ENCODE measurements around the gene BMP6. TPM values are rescaled to one million over a fixed set of nuclear protein-coding genes. Genes with fewer than 3 reads are reported as not detected.

Gene BMP6
- total RNA-seq, 2 donors from 2014 or later, result 1.0 to 2.1 TPM

DNA sequence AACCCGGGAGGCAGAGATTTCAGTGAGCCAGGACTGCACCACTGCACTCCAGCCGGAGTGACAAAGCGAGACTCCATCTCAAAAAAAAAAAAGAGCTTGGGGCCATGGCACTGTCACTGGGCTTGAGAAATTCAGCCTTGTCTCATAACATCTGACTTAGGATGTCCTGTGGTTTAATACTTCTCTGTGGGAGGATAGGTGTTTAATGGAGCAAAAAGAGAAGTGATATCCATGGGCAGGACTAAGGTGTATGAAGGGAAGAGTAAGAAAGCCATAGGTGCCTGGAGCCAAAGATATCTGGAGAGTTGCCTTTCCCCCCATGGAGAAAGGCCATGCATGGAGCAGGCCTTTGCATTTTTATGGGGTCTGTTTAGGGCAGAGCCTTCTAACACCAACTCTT is 11.2 kb downstream of the BMP6 start:
- no peak for DNase-seq
- no peak for ATAC-seq
- intact Hi-C loops (cut with DNase I, micrococcal nuclease), result no loop called here

DNA sequence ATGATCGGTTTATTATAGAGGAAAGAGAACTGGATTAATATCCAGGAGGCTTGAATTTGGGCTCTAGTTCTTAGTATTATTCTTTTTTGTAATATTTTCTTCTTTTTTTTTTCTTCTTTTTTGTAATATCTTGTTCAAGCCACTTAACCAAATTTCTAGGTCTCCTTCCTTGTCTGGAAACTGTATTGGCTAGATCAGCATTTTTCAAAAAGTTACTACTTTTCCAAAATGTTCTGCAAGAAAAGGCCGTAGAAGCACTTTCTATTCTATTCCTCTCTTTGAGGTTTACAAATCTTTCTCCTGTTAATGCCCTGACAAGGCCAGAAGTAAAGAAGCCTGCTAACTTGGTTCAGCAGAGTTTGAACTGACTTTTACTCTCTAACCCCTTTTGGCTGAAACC is 12.0 kb downstream of the BMP6 start:
- ATAC-seq, result no peak
- intact Hi-C loops (cut with DNase I, micrococcal nuclease), result no loop called here
- DNase-seq, result no peak

DNA sequence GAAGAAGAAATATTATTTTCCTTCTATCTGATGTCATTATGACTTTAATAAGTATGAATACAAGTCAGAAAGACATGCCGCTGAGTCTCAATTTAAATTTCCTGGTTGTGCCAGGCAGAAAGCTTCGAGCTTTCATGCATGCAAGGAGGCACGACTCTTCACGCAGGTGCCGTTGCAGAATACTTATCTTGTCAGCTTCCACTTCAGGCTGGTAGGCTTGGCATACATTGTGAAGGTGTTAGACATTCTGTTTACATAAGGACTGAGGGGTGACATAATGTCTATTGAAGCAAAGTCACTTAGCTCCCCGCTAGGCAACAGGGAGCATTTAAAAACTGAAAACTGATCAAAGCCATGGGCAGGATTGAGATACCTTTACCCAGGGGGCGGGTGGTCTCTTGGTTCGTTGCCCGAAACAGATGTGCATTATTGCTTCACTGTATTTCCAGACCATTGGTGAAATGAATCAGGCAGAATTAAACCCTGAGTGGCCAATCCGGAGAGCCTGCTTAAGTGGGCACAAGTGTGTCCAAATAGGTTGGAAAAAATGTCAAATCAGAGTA is 16.4 kb downstream of the BMP6 start:
- intact Hi-C loops (cut with DNase I, micrococcal nuclease), result no loop called here
- ATAC-seq, result no peak
- DNase-seq, result no peak

DNA sequence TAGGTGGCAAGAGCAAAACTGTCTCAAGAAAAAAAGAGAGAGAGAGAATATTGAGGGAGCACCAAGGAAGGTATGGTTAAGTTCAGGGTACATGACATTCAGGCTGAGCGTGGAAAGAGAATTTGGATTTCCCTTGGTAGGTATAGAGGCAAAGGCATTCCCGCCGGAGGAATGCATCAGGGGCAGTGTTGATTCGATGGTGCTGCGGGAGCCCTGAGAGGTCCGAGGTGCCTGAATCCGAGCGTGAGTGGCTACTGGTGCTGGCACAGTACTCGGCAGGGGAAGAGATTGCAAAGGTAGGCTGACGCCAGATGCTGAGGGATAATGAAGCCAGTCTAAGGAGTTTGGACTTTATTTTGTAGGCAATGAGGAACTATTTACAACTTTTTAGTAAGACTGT is 20.0 kb downstream of the BMP6 start:
- DNase-seq, result no peak
- ATAC-seq, result no peak
- intact Hi-C loops (cut with DNase I, micrococcal nuclease), result no loop called here

DNA sequence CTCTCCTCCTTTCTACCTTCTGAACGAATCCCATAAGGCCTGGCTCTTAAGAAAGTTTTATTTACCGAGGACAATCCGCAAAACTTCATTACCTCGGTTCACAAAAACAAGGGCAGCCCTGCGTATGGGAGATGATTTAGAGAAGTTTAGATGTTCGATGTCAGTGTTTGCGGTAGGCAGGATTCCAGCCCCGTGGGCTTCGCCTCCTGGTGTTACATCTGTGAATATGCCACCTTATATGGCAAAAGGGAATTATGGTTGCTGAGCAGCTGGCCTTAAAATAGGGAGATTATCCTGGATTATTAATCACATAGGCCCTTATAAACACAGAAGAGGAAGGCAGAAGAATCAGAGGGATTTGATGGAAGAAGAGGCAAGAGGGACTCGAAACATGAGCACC is 21.1 kb downstream of the BMP6 start:
- ATAC-seq (no peak), DNase-seq (no peak)
- intact Hi-C loops (cut with DNase I, micrococcal nuclease), result no loop called here

GRCh38 chr6:7747433-7747832 is 21.5 kb downstream of the BMP6 start:
- intact Hi-C loops (cut with DNase I, micrococcal nuclease), result no loop called here
- DNase-seq (no peak), ATAC-seq (no peak)

DNA sequence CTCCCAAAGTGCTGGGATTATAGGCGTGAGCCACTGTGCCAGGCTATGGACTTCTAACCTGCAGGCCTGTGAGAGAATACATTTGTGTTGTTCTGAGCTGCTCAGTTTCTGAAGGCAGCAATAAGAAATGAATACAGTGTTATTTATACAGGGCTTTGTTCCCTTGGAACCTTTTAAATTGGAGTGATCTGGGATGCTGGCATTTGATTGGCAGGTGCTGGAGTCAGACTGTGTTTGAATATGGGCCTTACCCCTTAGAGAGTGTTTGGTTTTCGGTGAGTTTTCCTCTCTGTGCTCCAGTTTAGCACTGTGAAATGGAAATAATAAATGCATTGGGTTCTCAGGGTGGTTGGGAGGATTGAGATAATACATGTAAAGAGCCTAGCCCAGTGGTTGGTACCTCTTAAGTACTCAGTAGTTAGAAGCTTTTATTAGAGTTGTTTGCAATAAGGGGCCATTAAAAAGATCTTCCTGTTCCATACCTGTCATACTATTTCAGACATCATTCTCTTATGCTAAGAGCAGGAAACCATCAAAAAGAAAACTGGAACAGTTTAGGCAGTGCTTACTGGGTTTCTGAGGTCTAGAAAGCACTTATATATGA is 22.1 kb downstream of the BMP6 start:
- DNase-seq, result no peak
- ATAC-seq, result no peak
- intact Hi-C loops (cut with DNase I, micrococcal nuclease), result no loop called here

DNA sequence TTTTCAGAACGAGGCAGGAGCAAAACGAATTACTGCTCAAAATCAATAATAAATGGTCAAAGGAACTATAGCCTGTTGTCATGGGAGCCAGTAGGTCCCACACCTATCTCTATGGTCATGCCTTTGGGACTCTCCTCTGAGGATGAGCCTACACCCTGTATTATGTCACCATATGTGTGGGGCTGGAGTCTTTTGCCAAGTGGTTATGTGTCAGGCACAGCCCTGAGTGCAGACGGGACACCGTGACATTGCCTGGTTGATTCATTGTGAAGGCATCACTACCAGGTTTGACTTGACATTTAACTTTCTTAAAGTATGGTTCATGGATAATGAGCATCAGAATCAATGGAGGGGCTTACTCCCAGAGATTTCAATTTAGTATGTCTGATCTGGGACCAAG is 23.6 kb downstream of the BMP6 start:
- intact Hi-C loops (cut with DNase I, micrococcal nuclease), result no loop called here
- ATAC-seq (no peak), DNase-seq (no peak)

DNA sequence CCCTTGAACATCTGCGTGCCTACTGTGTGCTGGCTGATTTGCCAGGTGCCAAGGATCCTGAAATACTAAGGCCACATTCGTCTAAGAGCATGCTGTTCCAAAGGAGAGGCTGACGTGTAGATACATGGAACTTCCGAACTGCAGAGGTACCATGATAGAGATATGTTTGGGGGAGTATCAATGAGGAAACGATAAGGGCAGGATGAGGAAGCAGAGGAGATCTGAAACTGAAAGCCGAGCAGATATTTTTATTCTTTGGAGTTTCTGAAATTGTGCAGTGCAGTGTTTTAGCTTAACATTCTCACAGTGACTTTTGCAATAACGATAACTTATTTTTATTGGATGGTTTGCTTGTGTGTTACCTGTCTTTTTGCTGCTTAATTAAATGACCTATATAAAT is 24.3 kb downstream of the BMP6 start:
- ATAC-seq (no peak), DNase-seq (no peak)
- intact Hi-C loops (cut with DNase I, micrococcal nuclease), result no loop called here

DNA sequence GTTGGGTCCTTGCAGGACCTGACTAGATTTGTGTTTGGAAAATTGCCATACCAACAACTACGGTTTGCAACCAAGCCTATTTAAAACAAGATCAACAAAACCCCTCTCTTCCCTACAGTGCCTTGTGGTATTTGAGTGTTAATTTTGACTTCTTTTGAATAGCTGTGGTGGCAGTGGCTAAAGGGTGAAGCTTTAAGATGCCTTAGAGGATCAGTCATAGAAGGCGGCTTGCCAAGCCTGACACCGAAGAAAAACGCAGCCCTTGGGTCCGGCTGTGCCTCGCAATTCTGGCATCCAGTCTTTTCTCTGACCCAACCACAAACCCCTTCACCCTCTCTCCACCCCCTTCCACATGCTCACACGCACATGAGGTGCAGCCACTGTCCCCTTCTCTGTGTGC is 32.6 kb downstream of the BMP6 start:
- intact Hi-C loops (cut with DNase I, micrococcal nuclease), result no loop called here
- DNase-seq (peak in 1 of 2 donors; percentile 7), ATAC-seq (no peak)

DNA sequence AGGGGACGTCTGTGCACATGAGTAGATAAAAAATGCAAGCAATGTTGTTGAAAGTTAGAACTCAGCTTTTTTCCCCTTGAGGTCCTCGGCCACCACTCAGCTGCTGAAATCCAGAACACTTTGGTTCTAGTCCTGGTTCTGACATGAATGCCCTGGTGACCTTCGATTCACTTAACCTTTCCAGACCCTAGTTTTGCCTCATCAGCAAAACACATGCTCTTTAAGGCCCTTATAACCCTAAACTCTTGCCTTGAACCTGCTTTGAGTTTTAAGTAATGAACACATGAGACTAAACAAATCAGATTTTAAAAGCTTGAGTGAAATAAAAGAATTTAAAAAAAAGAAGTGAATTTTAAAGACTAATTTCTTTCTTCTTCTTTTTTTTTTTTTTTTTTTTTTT is 33.4 kb downstream of the BMP6 start:
- DNase-seq (no peak), ATAC-seq (no peak)
- intact Hi-C loops (cut with DNase I, micrococcal nuclease), result no loop called here

- DNase-seq (no peak), ATAC-seq (no peak)
- intact Hi-C loops (cut with DNase I, micrococcal nuclease), result no loop called here
Measured at GRCh38 chr6:7761051-7761450, 35.2 kb downstream of the BMP6 start.

- ATAC-seq (no peak), DNase-seq (no peak)
- intact Hi-C loops (cut with DNase I, micrococcal nuclease), result no loop called here
Measured at GRCh38 chr6:7762760-7763159, 36.9 kb downstream of the BMP6 start.

- intact Hi-C loops (cut with DNase I, micrococcal nuclease), result no loop called here
- DNase-seq, result no peak
- no peak for ATAC-seq
Measured at GRCh38 chr6:7763881-7764280, 38.0 kb downstream of the BMP6 start.

GRCh38 chr6:7765575-7766325 is 39.9 kb downstream of the BMP6 start:
- DNase-seq, result no peak
- ATAC-seq, result no peak
- intact Hi-C loops (cut with DNase I, micrococcal nuclease), result no loop called here

- DNase-seq, result no peak
- ATAC-seq, result no peak
- intact Hi-C loops (cut with DNase I, micrococcal nuclease), result no loop called here
Measured at GRCh38 chr6:7769702-7770101, 43.8 kb downstream of the BMP6 start.

DNA sequence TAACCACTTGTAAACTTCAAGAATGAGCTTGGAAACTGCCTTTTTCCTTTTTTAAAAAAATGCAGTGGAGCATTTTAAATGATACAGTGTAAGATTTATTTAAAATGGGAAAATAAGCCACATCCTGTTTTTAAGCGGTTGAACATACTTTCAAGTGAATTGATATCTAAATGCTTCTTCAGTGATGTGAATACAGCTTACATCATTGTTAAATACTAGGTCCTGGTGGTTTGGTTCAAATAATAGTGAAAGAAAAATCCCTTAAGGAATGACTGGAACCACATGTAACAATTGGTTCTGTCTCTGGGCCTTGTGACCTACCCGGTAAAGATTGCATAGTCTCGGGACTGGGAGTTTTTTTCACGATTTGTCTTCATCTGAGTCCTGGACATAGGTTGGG is 44.2 kb downstream of the BMP6 start:
- intact Hi-C loops (cut with DNase I, micrococcal nuclease), result no loop called here
- DNase-seq, result no peak
- no peak for ATAC-seq

- ATAC-seq (no peak), DNase-seq (no peak)
- intact Hi-C loops (cut with DNase I, micrococcal nuclease), result no loop called here
Measured at GRCh38 chr6:7770601-7771000, 44.7 kb downstream of the BMP6 start.

- DNase-seq (no peak), ATAC-seq (no peak)
- intact Hi-C loops (cut with DNase I, micrococcal nuclease), result no loop called here
Measured at GRCh38 chr6:7773322-7773721, 47.4 kb downstream of the BMP6 start.

DNA sequence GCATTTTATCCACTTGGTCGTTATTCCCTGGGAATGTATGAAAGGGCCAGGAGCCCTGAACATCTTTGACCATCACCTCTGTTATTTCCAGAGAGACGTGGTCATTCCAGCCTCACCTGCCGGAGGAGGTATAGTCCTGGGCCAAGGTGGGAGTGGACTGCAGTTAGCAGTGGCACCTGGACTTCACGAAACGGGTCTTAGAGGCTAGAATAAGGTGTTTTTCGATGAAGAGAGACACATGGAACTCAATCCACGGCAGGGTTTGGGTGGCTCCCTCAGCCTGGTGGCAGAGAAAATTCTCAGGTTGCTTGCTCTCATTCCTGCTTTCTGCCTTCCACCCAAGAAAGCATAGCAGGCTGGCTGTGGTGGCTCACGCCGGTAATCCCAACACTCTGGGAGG is 48.0 kb downstream of the BMP6 start:
- intact Hi-C loops (cut with DNase I, micrococcal nuclease), result no loop called here
- no peak for ATAC-seq

GRCh38 chr6:7776509-7776908 is 50.6 kb downstream of the BMP6 start:
- intact Hi-C loops (cut with DNase I, micrococcal nuclease), result no loop called here
- DNase-seq, result no peak
- no peak for ATAC-seq

More for the DNA sequence above, 48.0 kb downstream of the BMP6 start:
- no peak for DNase-seq
